ENCODE results near the gene PIAS1. TPM values are rescaled to one million over a fixed set of nuclear protein-coding genes. Genes with fewer than 3 reads are reported as not detected.

Gene PIAS1
- total and polyA plus RNA-seq, 2 donors (not counting 3 experiments of a cell fraction or from before 2014, with no cell fraction given): 23.7 to 24.2 TPM

DNA sequence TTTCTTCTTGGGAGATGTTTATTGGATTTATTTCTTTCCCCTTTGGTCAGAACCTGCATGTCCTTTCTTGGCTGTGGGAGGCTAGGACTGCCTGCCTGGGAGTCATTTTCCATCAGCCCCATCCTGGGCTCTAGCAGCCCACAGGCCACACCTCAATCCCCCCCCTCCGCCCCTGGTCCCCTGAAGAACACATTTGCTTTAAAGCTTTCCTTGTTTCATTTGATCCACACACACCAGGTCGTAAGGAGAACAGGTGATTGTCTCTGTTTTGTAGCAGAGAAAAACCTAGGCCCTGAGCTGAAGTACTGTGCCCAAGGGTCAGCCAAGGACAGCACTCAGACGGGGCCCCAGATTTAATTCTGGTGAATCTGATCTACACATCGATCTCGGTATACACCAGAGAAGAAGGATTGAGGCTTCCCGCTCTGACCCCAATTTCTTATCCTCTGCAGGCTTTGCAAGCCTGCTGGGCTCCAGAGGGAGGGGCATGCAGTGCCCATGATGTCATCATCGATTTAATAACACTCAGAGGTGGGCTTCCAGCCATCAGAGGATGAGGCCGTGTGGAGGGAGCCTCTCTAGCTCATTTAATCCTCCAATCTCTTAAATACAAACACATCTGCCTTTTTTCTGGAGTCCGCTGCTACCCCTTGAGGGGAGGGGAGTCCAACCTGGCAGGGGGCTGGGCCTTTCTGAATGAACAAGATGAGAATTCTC lies 177.1 kb downstream of the PIAS1 start:
- Histone ChIP-seq H3K79me2 (ENCODE audit: control insufficient read depth, insufficient read depth, low read length) (peaks cover 26% of the 10 kb centered on the region), H4K20me1 (replicated peaks; ENCODE audit: control insufficient read depth, extremely low read depth, insufficient read depth, low read length) (no peaks in the 10 kb centered on the region), H3K4me1 (ENCODE audit: control insufficient read depth, extremely low read depth, insufficient read depth, low read length) (peaks cover 15% of the 10 kb centered on the region), H3K9me3 (replicated peaks; ENCODE audit: control insufficient read depth, insufficient read depth, low read length) (no peaks in the 10 kb centered on the region), H3K4me2 (ENCODE audit: insufficient read depth, low read length) (no peak overlapping the region), H3K36me3 (ENCODE audit: control insufficient read depth in 2 of 2, extremely low read depth in 1 of 2, insufficient read depth in 2 of 2, low read length in 2 of 2) (no peaks in the 10 kb centered on the region), H3K9ac (replicated peaks; ENCODE audit: extremely low read depth, insufficient read depth, low read length) (no peak overlapping the region), H3K4me3 (replicated peaks in 1 of 3; ENCODE audit: insufficient read depth in 1 of 3, low read depth in 1 of 3, low read length in 3 of 3) (no peak overlapping the region), H3K27me3 (ENCODE audit: control insufficient read depth in 2 of 2, insufficient read depth in 2 of 2, low read length in 2 of 2) (no peaks in the 10 kb centered on the region), H2AFZ (ENCODE audit: low read depth, low read length) (no peak overlapping the region), H3K27ac (ENCODE audit: insufficient read depth, low read depth, low read length) (no peak overlapping the region), H3K9me1 (replicated peaks; ENCODE audit: control insufficient read depth, extremely low read depth, insufficient read depth, low read length) (no peaks in the 10 kb centered on the region)
- FAIRE-seq (no peak), DNase-seq (ENCODE audit: low read depth, low spot score) (no peak)
- ChIA-PET CTCF (interaction anchor here (0.5 to 1.5 kb wide), 4 partner anchors 9 to 165 kb away, joined by 3 to 6 read pairs (median 6); partner anchors contain the start of gene CALML4), POLR2A (no interaction called here)
- no TSS peak for BruUV-seq (replicated peaks)
- dilution Hi-C loops (cut with MboI; ENCODE audit: extremely low pct_ligation_motif_present, low sequenced_read_pairs): no loop called here
- TF ChIP-seq POLR2A (IDR thresholded peaks at IDR 0.05; ENCODE audit: low read depth, low read length) (no peak), POLR2AphosphoS5 (IDR thresholded peaks at IDR 0.05; ENCODE audit: insufficient read depth, low read depth, low read length) (no peak), EZH2 (IDR thresholded peaks at IDR 0.05; ENCODE audit: borderline replicate concordance, low read depth, low read length, severe bottlenecking) (no peak), GATA2 (IDR thresholded peaks at IDR 0.05; ENCODE audit: insufficient read depth, insufficient read length, low read depth, low read length) (no peak), FOS (IDR thresholded peaks at IDR 0.05; ENCODE audit: borderline replicate concordance, insufficient read depth, low read length) (no peak), MYC (IDR thresholded peaks at IDR 0.05; ENCODE audit: low read depth, low read length) (no peak), JUN (IDR thresholded peaks at IDR 0.05; ENCODE audit: borderline replicate concordance, insufficient read depth, insufficient read length, low read depth) (no peak)
- TF ChIP-seq, protein P1, sequence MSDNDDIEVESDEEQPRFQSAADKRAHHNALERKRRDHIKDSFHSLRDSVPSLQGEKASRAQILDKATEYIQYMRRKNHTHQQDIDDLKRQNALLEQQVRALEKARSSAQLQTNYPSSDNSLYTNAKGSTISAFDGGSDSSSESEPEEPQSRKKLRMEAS (IDR thresholded peaks at IDR 0.05; ENCODE audit: insufficient read depth, insufficient read length): no peak
- TF ChIP-seq, protein P2, sequence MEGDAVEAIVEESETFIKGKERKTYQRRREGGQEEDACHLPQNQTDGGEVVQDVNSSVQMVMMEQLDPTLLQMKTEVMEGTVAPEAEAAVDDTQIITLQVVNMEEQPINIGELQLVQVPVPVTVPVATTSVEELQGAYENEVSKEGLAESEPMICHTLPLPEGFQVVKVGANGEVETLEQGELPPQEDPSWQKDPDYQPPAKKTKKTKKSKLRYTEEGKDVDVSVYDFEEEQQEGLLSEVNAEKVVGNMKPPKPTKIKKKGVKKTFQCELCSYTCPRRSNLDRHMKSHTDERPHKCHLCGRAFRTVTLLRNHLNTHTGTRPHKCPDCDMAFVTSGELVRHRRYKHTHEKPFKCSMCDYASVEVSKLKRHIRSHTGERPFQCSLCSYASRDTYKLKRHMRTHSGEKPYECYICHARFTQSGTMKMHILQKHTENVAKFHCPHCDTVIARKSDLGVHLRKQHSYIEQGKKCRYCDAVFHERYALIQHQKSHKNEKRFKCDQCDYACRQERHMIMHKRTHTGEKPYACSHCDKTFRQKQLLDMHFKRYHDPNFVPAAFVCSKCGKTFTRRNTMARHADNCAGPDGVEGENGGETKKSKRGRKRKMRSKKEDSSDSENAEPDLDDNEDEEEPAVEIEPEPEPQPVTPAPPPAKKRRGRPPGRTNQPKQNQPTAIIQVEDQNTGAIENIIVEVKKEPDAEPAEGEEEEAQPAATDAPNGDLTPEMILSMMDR (IDR thresholded peaks at IDR 0.05; ENCODE audit: extremely low read depth in 1 of 2, insufficient read depth in 1 of 2, low read depth in 1 of 2, low read length in 2 of 2): no peak
- intact Hi-C loops (cut with micrococcal nuclease): no loop called here

All from endothelial cell of umbilical vein (primary cell).